ENCODE results near the gene TRIM69. TPM values are rescaled to one million over a fixed set of nuclear protein-coding genes. Genes with fewer than 3 reads are reported as not detected.

The TRIM69 gene
- total RNA-seq, 1 donor from 2014 or later, result 37.2 TPM

DNA sequence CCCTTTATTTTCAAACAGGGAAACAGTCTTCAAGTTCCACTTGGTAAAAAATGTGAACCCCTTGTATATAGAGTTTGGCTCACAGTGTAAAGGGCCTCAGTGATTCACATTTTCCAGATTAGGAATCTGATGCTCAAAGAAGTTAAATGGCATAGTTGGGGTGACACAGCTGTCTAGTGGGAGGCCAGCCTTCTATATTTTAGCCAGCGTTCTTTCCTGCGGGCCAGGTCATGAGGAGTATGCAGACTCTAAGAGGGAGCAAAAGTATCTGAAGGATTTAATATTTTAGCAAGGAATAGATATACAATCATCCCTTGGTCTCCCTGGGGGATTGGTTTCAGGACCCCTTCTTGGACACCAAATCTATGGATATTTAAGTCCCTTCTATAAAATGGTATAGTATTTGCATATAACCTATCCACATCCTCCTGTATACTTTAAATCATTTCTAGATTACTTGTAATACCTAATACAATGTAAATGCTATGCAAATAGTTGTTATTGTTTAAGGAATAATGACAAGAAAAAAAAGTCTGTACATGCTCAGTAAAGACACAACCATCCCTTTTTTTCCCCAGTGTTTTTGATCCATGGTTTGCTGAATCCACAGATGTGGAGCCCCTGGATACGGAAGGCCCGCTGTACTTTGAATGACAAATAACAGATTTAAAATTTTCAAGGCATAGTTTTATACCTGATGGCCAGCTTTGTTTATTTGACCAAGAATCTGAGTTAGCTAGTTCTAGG lies 18.0 kb upstream of the TRIM69 start:
- no peaks in the 10 kb centered on the region for H3K9me3 ChIP-seq (ENCODE audit: insufficient read depth, low read depth, low read length)
- no peaks in the 10 kb centered on the region for H3K27me3 ChIP-seq (ENCODE audit: insufficient read depth, low read length)
- Mint-ChIP-seq H3K9me3 (ENCODE audit: unreplicated experiment) (no peaks in the 10 kb centered on the region), H3K36me3 (ENCODE audit: low read depth, unreplicated experiment) (peaks cover 4% of the 10 kb centered on the region), H3K4me1 (ENCODE audit: low read depth, unreplicated experiment) (peaks cover 10% of the 10 kb centered on the region), H3K27me3 (ENCODE audit: low read depth, unreplicated experiment) (no peaks in the 10 kb centered on the region), H3K27ac (ENCODE audit: unreplicated experiment) (no peak overlapping the region), H3K4me3 (ENCODE audit: unreplicated experiment) (no peak overlapping the region)
- H3K36me3 ChIP-seq (ENCODE audit: insufficient read depth, low read length), result peaks cover 39% of the 10 kb centered on the region
- DNase-seq (ENCODE audit: low read depth), result no peak
- no peak overlapping the region for H2AFZ ChIP-seq (ENCODE audit: low read depth, low read length)
- no peak overlapping the region for H3K27ac ChIP-seq (ENCODE audit: low read depth, low read length)
- no peak for FAIRE-seq
- no peak overlapping the region for H3K4me2 ChIP-seq (ENCODE audit: low read length)
- H3K4me1 ChIP-seq (ENCODE audit: insufficient read depth, low read length), result peaks cover 1% of the 10 kb centered on the region
- H3K4me3 ChIP-seq (ENCODE audit: insufficient read depth, low read depth, low read length), result no peak overlapping the region
- H3K79me2 ChIP-seq (ENCODE audit: insufficient read depth, low read length), result peaks cover 25% of the 10 kb centered on the region
- peaks cover 44% of the 10 kb centered on the region for H4K20me1 ChIP-seq (ENCODE audit: insufficient read depth, low read length)
- TF ChIP-seq, protein P1, sequence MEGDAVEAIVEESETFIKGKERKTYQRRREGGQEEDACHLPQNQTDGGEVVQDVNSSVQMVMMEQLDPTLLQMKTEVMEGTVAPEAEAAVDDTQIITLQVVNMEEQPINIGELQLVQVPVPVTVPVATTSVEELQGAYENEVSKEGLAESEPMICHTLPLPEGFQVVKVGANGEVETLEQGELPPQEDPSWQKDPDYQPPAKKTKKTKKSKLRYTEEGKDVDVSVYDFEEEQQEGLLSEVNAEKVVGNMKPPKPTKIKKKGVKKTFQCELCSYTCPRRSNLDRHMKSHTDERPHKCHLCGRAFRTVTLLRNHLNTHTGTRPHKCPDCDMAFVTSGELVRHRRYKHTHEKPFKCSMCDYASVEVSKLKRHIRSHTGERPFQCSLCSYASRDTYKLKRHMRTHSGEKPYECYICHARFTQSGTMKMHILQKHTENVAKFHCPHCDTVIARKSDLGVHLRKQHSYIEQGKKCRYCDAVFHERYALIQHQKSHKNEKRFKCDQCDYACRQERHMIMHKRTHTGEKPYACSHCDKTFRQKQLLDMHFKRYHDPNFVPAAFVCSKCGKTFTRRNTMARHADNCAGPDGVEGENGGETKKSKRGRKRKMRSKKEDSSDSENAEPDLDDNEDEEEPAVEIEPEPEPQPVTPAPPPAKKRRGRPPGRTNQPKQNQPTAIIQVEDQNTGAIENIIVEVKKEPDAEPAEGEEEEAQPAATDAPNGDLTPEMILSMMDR (IDR thresholded peaks at IDR 0.05; ENCODE audit: insufficient read depth, low read depth, low read length), result no peak
- no peak for TF ChIP-seq EZH2 (IDR thresholded peaks at IDR 0.05; ENCODE audit: insufficient read depth, low read length)
- no peak overlapping the region for H3K9ac ChIP-seq (ENCODE audit: low read length)

DNA sequence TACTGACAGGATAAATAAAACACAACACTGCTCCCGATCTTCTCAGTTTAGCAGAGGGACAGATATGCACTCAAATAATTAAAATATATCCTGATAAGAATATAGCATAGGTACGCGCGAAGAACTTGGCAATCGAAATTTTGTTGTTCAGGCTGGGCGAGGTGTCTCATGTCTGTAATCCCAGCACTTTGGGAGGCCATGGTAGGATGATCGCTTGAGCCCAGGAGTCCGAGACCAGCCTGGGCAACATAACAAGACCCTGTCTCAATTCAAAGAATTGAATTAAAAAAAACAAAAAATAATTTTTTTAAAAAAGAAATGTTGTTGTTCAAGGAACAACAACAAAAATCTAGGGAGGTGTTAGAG lies 17.4 kb upstream of the TRIM69 start:
- H3K36me3 ChIP-seq (ENCODE audit: insufficient read depth, low read length), result peaks cover 39% of the 10 kb centered on the region
- no peak overlapping the region for H3K27ac ChIP-seq (ENCODE audit: low read depth, low read length)
- Mint-ChIP-seq H3K9me3 (ENCODE audit: unreplicated experiment) (no peaks in the 10 kb centered on the region), H3K36me3 (ENCODE audit: low read depth, unreplicated experiment) (peaks cover 4% of the 10 kb centered on the region), H3K27me3 (ENCODE audit: low read depth, unreplicated experiment) (no peaks in the 10 kb centered on the region), H3K4me3 (ENCODE audit: unreplicated experiment) (no peak overlapping the region), H3K4me1 (ENCODE audit: low read depth, unreplicated experiment) (peaks cover 10% of the 10 kb centered on the region), H3K27ac (ENCODE audit: unreplicated experiment) (peak overlapping the region; percentile 56)
- H4K20me1 ChIP-seq (ENCODE audit: insufficient read depth, low read length), result peaks cover 38% of the 10 kb centered on the region
- H3K4me3 ChIP-seq (ENCODE audit: insufficient read depth, low read depth, low read length), result no peak overlapping the region
- H2AFZ ChIP-seq (ENCODE audit: low read depth, low read length), result no peak overlapping the region
- H3K27me3 ChIP-seq (ENCODE audit: insufficient read depth, low read length), result no peaks in the 10 kb centered on the region
- peaks cover 20% of the 10 kb centered on the region for H3K79me2 ChIP-seq (ENCODE audit: insufficient read depth, low read length)
- no peak overlapping the region for H3K4me2 ChIP-seq (ENCODE audit: low read length)
- H3K9ac ChIP-seq (ENCODE audit: low read length), result no peak overlapping the region
- DNase-seq (ENCODE audit: low read depth) (no peak), FAIRE-seq (no peak)
- no peak for TF ChIP-seq EZH2 (IDR thresholded peaks at IDR 0.05; ENCODE audit: insufficient read depth, low read length)
- TF ChIP-seq, protein P1 (IDR thresholded peaks at IDR 0.05; ENCODE audit: insufficient read depth, low read depth, low read length), result no peak
- no peaks in the 10 kb centered on the region for H3K9me3 ChIP-seq (ENCODE audit: insufficient read depth, low read depth, low read length)
- H3K4me1 ChIP-seq (ENCODE audit: insufficient read depth, low read length), result no peaks in the 10 kb centered on the region

Measured in astrocyte (in vitro differentiated cells and primary cell).